Measurements from ENCODE around the gene CXCL3.
"Not testable (repeated sequence)": the region's sequence is repeated elsewhere in the genome, so short reads cannot be mapped to it uniquely, and the experiment has no call there.

Gene CXCL3

DNA sequence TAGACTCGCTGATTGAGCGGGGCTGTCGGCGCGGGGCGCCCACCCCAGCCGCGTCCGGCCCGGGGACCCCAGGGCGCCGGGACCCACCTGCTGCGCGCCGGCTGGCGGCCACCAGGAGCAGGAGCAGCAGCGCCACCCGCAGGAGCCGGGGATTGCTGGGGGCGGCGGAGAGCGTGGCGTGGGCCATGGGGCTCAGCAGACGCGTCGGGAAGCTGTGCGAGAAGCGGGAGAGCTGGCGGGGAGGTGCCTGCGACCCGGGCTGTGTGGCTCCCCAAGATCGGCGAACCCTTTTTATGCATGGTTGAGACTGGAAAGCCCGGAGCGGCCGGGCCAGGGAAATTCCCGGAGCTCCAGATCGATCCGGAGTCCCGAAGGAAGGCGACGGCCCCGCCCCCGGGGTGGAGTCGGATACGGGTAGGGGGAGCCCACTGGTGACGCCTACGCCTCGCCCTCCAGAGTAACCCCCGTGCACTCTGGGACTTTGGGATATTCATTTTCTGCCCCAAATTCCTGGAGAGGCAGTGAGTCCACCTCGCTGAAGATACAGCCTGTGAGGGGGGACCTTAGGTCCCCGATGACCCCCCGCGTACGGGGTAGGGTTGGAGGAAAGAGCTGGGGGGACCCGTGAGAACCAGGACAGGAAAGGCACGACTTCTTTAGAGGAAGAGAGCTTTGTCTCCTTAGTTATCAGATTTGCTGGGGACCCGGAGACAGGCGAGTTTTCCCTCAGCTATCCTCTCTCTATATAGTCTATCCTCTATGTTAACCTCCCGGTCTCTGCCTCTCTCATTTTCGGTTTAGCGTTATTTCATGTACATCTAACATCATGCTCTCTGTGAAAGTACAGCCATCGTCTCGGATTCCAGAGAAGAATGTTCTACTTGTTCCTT lies at the start of gene CXCL3:
Gene CXCL3, minus strand, starts transcription at position 265 of the 890 bp plus-strand sequence. Its CDS starts 78 bp downstream, at position 187.
- H3K4me3 ChIP-seq (ENCODE audit: low read length), result peak within 1 kb of the TSS; percentile 82
- no peak within 1 kb of the TSS for H3K27ac ChIP-seq (ENCODE audit: low read length)
- no peaks in the 10 kb centered on the region for H3K9me3 ChIP-seq (ENCODE audit: insufficient read depth, low read depth, low read length)
- peak within 1 kb of the TSS; percentile 60 for H3K9ac ChIP-seq (ENCODE audit: low read depth, low read length)
- H3K4me1 ChIP-seq (ENCODE audit: insufficient read depth, low read length), result peaks cover 13% of the 10 kb centered on the region; the same call in 1 of the 2 replicates
- no peaks in the 10 kb centered on the region for H3K36me3 ChIP-seq (ENCODE audit: insufficient read depth, low read depth, low read length)
- H3K27me3 ChIP-seq (ENCODE audit: insufficient read depth, low read length), result peaks cover 8% of the 10 kb centered on the region

DNA sequence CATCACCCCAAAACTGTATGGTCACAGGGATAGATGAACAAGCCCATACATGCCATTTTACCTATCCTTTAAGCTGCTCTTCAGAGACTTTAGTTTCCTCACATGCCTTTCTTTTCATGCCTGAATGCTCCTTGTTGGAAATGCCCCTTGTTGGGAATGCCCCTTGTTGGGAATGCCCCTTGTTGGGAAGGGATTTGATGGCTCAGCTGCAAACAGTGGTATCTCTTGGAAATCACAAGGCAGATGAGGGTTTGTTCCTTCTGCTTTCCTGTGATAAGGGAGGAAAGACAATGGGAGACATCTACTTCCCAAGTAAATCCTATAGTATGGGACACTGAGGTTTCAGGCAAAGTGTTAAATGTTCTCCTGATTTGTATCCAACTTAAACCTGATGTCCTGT lies 49.0 kb upstream of the CXCL3 start:
- no peaks in the 10 kb centered on the region for H3K4me1 ChIP-seq (ENCODE audit: insufficient read depth, low read length)
- H3K27me3 ChIP-seq (ENCODE audit: insufficient read depth, low read length), result no peaks in the 10 kb centered on the region
- no peak overlapping the region for H3K9ac ChIP-seq (ENCODE audit: low read depth, low read length)
- no peaks in the 10 kb centered on the region for H3K9me3 ChIP-seq (ENCODE audit: insufficient read depth, low read depth, low read length)
- H3K27ac ChIP-seq (ENCODE audit: low read length), result no peak overlapping the region
- no peaks in the 10 kb centered on the region for H3K36me3 ChIP-seq (ENCODE audit: insufficient read depth, low read depth, low read length)
- H3K4me3 ChIP-seq (ENCODE audit: low read length), result no peak overlapping the region

DNA sequence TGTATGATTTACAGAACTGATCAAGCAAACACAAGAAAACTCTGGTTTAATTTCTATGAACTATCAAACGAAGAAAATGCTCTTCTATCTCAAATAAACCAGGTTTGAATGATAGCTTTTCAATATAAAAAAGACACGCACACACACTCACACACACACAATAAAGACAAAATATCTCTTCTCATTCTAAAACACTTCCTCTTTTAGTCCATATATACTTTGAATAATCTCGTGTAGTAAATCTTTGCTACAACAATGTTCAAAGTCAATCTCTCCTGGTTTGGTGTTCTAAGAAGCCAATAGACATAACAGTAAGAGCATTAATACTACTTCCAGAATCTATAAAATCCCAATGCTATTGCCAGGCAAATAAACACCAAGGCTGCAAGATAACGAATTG lies 47.2 kb upstream of the CXCL3 start:
- no peak overlapping the region for H3K4me3 ChIP-seq (ENCODE audit: low read length)
- no peaks in the 10 kb centered on the region for H3K27me3 ChIP-seq (ENCODE audit: insufficient read depth, low read length)
- H3K36me3 ChIP-seq (ENCODE audit: insufficient read depth, low read depth, low read length), result no peaks in the 10 kb centered on the region
- H3K9me3 ChIP-seq (ENCODE audit: insufficient read depth, low read depth, low read length), result no peaks in the 10 kb centered on the region
- no peaks in the 10 kb centered on the region for H3K4me1 ChIP-seq (ENCODE audit: insufficient read depth, low read length)
- H3K9ac ChIP-seq (ENCODE audit: low read depth, low read length), result no peak overlapping the region
- H3K27ac ChIP-seq (ENCODE audit: low read length), result no peak overlapping the region

DNA sequence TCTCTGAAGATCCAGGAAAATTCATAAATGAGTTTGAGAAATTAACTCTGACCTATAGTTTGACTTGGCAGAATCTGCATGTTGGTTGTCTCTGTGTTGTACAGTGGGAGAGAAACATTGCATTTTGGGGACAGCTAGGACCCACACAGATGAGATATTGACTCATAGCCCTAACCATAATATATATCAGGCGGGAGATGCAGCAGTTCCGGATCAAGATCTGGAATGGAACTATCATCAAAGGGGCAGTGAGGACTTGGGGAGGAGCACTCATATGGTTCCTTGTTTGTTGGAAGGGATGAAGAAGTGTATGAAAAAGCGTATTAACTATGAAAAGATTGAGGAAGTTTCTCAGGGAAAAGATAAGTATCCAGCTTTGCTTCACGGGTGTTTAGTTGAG lies 46.5 kb upstream of the CXCL3 start:
- Histone ChIP-seq H3K4me3 (ENCODE audit: low read length) (no peak overlapping the region), H3K27ac (ENCODE audit: low read length) (no peak overlapping the region), H3K9me3 (ENCODE audit: insufficient read depth, low read depth, low read length) (no peaks in the 10 kb centered on the region), H3K9ac (ENCODE audit: low read depth, low read length) (no peak overlapping the region), H3K27me3 (ENCODE audit: insufficient read depth, low read length) (no peaks in the 10 kb centered on the region), H3K4me1 (ENCODE audit: insufficient read depth, low read length) (no peaks in the 10 kb centered on the region), H3K36me3 (ENCODE audit: insufficient read depth, low read depth, low read length) (no peaks in the 10 kb centered on the region)

DNA sequence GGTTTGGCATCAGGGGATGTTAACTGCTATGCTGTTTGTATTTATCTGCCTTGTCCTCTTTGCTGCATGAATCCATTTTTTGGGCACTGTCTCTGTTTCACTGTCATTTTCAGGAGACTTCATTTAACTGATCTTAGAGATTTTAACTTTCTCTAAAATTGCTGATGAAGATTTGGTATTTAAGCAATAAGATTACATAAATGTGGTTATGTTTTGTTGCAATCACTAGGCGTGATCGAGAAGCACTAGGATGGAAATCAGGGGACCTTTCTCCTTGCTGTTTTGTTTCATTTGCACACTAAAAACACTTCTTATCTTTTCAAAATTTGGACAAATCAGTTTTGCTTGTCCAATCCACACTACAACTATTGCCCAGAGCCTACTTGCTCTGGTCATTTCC lies 45.1 kb upstream of the CXCL3 start:
- no peaks in the 10 kb centered on the region for H3K4me1 ChIP-seq (ENCODE audit: insufficient read depth, low read length)
- H3K36me3 ChIP-seq (ENCODE audit: insufficient read depth, low read depth, low read length), result no peaks in the 10 kb centered on the region
- no peak overlapping the region for H3K9ac ChIP-seq (ENCODE audit: low read depth, low read length)
- H3K9me3 ChIP-seq (ENCODE audit: insufficient read depth, low read depth, low read length), result no peaks in the 10 kb centered on the region
- H3K27ac ChIP-seq (ENCODE audit: low read length), result no peak overlapping the region
- no peak overlapping the region for H3K4me3 ChIP-seq (ENCODE audit: low read length)
- H3K27me3 ChIP-seq (ENCODE audit: insufficient read depth, low read length), result no peaks in the 10 kb centered on the region

DNA sequence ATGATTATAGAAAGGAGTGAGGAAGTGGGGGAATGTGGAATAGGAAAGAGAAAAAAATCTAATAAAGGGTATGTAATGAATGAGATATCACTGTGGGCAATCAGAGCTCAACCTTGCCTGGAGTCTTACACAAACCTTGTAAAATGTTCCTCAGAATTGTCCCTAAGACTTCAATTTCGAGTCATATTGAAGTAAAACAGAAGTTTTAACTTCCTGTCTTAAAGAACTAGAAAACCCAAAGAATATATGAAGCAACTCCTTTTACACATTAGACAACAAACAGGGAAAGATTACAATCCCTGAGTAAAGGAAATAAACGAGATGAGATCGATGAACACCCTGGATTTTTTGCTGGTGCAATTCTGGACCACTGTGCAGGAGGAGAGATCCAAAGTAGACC lies 42.5 kb upstream of the CXCL3 start:
- Histone ChIP-seq H3K36me3 (ENCODE audit: insufficient read depth, low read depth, low read length) (no peaks in the 10 kb centered on the region), H3K27ac (ENCODE audit: low read length) (no peak overlapping the region), H3K4me1 (ENCODE audit: insufficient read depth, low read length) (no peaks in the 10 kb centered on the region), H3K9me3 (ENCODE audit: insufficient read depth, low read depth, low read length) (no peaks in the 10 kb centered on the region), H3K4me3 (ENCODE audit: low read length) (no peak overlapping the region), H3K27me3 (ENCODE audit: insufficient read depth, low read length) (no peaks in the 10 kb centered on the region), H3K9ac (ENCODE audit: low read depth, low read length) (no peak overlapping the region)

DNA sequence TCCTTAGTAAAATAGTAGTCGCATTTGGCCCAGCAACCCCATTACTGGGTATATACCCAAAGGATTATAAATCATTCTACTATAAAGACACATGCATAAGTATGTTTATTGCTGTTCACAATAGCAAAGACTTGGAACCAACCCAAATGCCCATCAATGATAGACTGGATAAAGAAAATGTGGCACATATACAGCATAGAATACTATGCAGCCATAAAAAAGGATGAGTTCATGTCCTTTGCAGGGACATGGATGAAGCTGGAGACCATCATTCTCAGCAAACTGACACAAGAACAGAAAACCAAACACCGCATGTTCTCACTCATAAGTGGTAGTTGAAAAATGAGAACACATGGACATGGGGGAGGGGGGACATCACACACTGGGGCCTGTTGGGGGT lies 41.9 kb upstream of the CXCL3 start:
- not testable (repeated sequence) for H3K27me3 ChIP-seq (ENCODE audit: insufficient read depth, low read length); H3K4me1 ChIP-seq (ENCODE audit: insufficient read depth, low read length); H3K9ac ChIP-seq (ENCODE audit: low read depth, low read length); H3K4me3 ChIP-seq (ENCODE audit: low read length); H3K36me3 ChIP-seq (ENCODE audit: insufficient read depth, low read depth, low read length); H3K27ac ChIP-seq (ENCODE audit: low read length); H3K9me3 ChIP-seq (ENCODE audit: insufficient read depth, low read depth, low read length)

DNA sequence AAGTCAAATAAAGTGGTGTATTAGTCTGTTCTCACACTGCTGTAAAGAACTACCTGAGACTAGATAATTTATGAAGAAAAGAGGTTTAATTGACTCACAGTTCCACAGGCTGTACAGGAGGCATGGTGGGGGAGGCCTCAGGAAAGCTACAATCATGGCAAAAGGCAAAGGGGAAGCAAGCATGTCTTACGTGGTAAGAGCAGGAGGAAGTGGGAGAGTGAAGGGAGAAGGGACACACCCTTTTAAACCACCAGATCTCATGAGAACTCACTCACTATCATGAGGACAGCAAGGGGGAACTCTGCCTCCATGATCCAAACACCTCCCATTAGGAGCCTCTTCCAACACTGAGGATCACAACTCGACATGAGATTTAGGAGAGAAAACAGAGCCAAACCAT lies 40.5 kb upstream of the CXCL3 start:
- not testable (repeated sequence) for H3K27ac ChIP-seq (ENCODE audit: low read length); H3K4me1 ChIP-seq (ENCODE audit: insufficient read depth, low read length); H3K9ac ChIP-seq (ENCODE audit: low read depth, low read length); H3K9me3 ChIP-seq (ENCODE audit: insufficient read depth, low read depth, low read length); H3K27me3 ChIP-seq (ENCODE audit: insufficient read depth, low read length); H3K36me3 ChIP-seq (ENCODE audit: insufficient read depth, low read depth, low read length); H3K4me3 ChIP-seq (ENCODE audit: low read length)

DNA sequence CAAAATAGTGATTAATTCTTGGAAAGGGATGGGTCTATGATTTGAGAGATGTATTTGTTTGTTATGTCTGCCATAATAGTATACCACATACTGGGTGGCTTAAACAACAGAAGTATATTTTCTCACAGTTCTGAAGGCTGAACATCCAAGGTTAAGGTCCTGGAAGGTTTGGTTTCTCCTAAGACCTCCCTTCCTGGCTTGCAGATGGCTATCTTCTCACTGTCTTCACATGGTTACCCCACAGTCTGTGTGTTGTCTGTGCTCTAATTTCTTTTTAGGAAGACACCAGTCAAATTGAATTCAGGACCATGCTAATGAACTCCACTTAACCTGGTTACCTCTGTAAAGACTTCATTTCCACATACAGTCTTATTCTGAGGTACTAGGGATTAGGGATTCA lies 34.9 kb upstream of the CXCL3 start:
- Histone ChIP-seq H3K4me1 (ENCODE audit: insufficient read depth, low read length) (no peaks in the 10 kb centered on the region), H3K4me3 (ENCODE audit: low read length) (no peak overlapping the region), H3K27ac (ENCODE audit: low read length) (no peak overlapping the region), H3K9ac (ENCODE audit: low read depth, low read length) (no peak overlapping the region), H3K27me3 (ENCODE audit: insufficient read depth, low read length) (no peaks in the 10 kb centered on the region), H3K36me3 (ENCODE audit: insufficient read depth, low read depth, low read length) (no peaks in the 10 kb centered on the region), H3K9me3 (ENCODE audit: insufficient read depth, low read depth, low read length) (peaks cover 10% of the 10 kb centered on the region)

DNA sequence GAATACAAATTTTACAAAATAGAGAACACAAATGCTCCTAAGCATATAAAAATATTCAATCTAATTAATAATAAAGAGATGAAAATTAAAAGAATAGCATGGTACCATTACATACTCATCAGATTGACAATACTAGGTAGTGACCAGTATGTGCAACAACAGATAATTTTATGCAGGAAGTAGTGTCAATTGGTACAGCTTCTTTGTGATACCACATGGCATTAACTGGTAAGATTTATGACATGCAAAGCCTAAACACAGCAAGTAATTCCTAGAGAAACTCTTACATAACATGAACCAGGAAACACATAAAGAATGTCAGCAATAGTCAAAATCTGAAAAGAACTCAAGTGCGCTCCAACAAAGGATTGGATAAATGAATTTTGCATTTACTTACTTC lies 34.2 kb upstream of the CXCL3 start:
- no peaks in the 10 kb centered on the region for H3K27me3 ChIP-seq (ENCODE audit: insufficient read depth, low read length)
- H3K9me3 ChIP-seq (ENCODE audit: insufficient read depth, low read depth, low read length), result peaks cover 15% of the 10 kb centered on the region
- H3K36me3 ChIP-seq (ENCODE audit: insufficient read depth, low read depth, low read length), result no peaks in the 10 kb centered on the region
- no peak overlapping the region for H3K4me3 ChIP-seq (ENCODE audit: low read length)
- H3K4me1 ChIP-seq (ENCODE audit: insufficient read depth, low read length), result no peaks in the 10 kb centered on the region
- H3K9ac ChIP-seq (ENCODE audit: low read depth, low read length), result no peak overlapping the region
- no peak overlapping the region for H3K27ac ChIP-seq (ENCODE audit: low read length)

DNA sequence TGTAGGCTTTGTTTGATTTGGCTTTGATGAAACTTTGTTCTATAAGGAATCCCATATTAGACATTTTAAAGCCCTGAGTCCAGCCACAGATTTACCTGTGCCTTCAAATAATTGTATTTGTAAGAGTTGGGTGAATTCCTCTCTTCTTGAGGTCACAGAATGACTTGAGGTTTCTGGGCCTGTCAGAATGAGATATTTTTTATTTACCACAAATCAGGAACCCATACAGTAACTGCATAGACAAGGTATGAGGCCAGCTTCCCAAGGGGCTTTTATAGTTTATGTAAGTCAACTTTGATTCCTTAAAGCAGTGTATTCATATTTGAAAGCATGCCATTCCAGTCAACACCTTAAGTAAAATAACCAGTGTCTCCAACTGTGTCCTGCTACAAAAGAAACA lies 29.1 kb upstream of the CXCL3 start:
- no peaks in the 10 kb centered on the region for H3K36me3 ChIP-seq (ENCODE audit: insufficient read depth, low read depth, low read length)
- no peaks in the 10 kb centered on the region for H3K27me3 ChIP-seq (ENCODE audit: insufficient read depth, low read length)
- H3K9ac ChIP-seq (ENCODE audit: low read depth, low read length), result no peak overlapping the region
- no peak overlapping the region for H3K4me3 ChIP-seq (ENCODE audit: low read length)
- H3K27ac ChIP-seq (ENCODE audit: low read length), result no peak overlapping the region
- H3K9me3 ChIP-seq (ENCODE audit: insufficient read depth, low read depth, low read length), result peaks cover 18% of the 10 kb centered on the region
- H3K4me1 ChIP-seq (ENCODE audit: insufficient read depth, low read length), result no peaks in the 10 kb centered on the region; the same call in 1 of the 2 replicates

DNA sequence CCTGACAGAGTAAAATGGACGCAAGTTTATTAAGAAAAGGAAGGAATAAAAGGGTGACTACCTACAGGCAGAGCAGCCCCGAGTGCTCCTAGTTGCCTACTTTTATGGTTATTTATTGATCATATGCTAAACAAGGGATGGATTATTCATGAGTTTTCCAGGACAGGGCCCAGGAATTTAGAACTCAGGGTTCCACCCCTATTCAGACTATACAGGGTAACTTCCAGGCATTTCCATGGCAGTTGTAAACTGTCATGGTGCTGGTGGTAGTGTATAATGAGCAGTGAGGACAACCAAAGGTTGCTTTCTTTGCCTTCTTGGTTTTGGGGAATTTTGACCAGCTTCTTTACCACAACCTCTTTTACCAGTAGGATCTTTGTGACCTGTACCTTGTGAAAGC lies 27.7 kb upstream of the CXCL3 start:
- Histone ChIP-seq H3K27ac (ENCODE audit: low read length) (no peak overlapping the region), H3K4me3 (ENCODE audit: low read length) (no peak overlapping the region), H3K9me3 (ENCODE audit: insufficient read depth, low read depth, low read length) (peaks cover 18% of the 10 kb centered on the region), H3K27me3 (ENCODE audit: insufficient read depth, low read length) (no peaks in the 10 kb centered on the region), H3K36me3 (ENCODE audit: insufficient read depth, low read depth, low read length) (no peaks in the 10 kb centered on the region), H3K9ac (ENCODE audit: low read depth, low read length) (no peak overlapping the region), H3K4me1 (ENCODE audit: insufficient read depth, low read length) (no peaks in the 10 kb centered on the region; the same call in 1 of the 2 replicates)

Measured in iPS-20b (cell line).